ENCODE results near the gene FGD5.

FGD5 gene

GRCh38 chr3:14831916-14832450 is 13.2 kb downstream of the FGD5 start:
- no peak for FAIRE-seq

DNA sequence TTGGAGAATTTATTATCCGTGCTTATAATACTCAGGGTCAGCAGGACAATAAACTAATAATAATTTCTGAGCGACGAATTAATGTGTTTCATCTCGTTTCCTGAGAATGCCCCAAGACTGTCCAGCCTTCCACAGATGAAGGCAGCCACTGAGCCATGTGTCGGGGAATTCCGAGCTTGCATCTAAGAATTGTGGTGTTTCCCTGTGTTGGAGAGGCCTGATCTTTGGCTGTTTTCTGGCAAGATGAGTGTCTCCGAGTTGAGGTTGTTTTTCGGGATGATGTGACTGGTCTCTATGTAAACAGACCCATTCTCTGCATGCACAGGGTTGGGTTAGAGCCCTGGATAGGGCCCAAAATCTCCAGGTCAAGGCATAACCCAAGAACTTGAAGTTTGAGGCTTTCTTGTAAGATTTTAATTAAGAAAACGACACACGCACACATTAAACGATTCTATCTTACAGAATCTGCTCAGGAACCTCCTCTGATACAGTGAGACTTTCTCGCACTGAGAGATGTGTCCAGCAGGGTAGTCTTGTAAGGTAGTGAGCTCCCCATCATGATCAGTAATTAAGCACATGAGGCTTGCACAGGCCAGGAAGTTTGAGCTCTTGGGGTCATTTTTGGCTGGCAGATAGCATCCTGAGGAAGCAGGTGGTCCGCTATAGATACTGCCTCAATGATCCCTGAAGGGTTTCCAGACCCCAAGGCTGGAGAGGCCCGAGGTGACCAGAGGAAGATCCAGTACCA is 14.4 kb downstream of the FGD5 start:
- FAIRE-seq = no peak

GRCh38 chr3:14834121-14834520 is 15.4 kb downstream of the FGD5 start:
- no peak for FAIRE-seq

DNA sequence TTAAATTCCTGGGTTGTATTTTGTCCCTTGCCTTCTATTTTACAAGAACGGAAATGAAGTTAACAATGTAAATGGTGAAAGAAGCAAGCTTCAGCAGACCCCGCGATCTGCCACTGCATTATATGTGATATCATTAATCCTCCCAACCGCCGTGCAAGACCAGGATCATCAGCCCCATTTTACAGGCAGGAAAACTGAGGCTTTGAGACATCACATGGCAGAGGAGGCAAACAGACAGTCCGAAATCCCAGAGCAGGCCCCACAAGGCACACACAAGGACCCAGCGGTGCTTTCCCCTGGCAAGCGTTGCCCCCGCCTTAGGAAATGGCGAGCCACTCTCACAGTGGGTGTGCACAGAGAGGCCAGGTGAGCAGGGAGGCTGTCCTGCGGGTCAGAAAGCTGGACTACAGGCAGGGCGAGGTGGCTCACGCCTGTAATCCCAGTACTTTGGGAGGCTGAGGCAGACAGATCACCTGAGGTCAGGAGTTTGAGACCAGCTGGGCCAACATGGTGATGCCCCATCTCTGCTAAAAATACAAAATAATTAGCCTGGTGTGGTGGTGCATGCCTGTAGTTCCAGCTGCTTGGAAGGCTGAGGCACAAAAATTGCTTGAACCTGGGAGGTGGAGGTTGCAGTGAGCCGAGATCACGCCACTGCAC is 16.2 kb downstream of the FGD5 start:
- FAIRE-seq = no peak

DNA sequence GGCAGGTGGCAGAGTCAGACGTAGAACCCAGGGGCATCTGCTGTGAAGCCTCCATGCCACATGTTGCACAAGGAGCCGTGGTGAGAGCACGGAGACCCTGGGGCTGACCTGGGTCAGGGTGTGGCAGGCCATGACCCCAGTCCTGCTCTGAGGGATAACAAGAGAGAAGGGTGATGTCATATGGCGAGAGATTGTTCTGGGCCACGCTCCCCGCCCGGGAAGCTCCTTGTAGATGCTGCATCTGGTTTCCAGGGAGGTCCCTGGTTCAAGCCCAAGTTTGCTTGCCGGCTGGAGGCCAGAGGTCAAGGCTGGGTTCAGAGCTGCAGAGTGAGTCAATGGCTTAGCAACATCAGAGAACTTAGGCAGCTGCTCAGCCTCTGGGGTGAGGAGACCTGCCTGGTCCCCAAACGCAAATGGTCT is 17.3 kb downstream of the FGD5 start:
- FAIRE-seq = no peak

DNA sequence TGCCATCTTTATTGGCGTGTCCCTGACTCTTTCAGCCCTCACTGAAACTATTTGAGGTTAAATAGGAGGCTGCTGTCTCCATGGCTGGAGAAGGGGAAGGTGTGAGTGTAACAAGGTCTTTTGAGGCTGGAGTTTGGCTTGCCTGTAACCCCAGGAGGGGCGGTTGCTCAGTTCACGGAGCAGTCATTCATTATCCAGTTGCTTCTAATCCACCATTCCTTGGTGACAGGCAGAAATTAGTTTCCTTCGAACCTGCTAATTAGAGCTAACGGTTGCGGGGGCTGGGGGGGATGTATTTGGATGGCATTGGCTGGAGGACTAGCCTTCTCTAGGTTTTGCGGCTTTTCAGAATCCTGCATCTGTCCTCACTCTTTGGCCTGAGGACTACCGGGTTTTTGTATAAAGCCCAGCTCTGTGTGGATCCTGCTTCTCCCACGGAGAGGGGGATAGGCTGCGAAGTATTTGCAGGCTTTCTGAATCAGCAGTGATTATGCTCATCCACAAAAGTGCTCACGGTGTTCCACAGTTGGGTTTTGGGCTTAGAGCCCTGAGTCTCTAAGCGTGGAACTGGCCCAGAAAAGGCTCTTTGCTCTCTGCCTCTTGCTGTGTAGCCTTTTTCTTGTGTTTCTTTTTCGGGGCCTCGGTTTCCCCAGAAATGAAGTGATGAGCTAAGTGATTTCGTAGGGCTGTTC is 18.6 kb downstream of the FGD5 start:
- FAIRE-seq = no peak

- FAIRE-seq = no peak
Observed at GRCh38 chr3:14837878-14838258, 19.1 kb downstream of the FGD5 start.

DNA sequence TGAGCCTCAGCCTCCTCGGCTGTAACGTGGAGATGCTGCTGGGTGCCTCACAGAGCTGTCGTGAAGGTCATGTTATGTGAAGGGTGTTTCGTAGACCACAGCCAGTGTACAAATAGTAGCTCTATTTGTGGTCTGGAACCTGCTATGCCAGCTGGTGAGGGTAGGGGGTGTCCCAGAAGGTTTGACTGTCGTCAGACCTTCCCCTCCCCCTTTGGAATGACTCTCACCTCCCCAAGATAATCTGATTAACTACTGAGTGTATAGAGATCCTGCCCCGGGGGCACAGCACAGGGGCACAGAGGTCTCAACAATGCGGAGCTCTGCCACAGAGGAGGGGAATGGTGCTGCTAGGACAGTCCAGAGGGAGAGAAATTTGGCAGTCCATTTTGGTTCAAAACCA is 20.5 kb downstream of the FGD5 start:
- no peak for FAIRE-seq

DNA sequence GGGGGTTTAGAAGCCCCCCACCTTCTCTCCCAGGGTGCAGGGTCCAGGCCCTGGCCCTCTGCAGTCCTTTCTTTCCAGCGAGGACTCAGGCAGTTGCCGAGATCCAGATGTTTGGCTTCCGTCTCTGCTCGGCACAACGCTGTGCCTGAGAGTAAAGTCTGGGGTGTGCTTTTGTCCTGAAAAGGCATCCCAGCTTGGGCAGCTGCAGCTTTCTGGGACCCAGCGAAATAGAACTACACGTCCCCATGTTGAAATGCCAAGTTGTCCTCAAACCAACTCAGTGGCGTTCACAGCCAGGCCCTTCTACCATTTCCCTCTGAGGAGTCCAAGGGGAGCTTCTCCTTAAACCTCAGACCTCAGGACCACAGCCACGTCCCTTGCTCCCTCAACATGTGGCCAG is 23.1 kb downstream of the FGD5 start:
- FAIRE-seq = no peak

GRCh38 chr3:14842277-14842676 is 23.5 kb downstream of the FGD5 start:
- no peak for FAIRE-seq

DNA sequence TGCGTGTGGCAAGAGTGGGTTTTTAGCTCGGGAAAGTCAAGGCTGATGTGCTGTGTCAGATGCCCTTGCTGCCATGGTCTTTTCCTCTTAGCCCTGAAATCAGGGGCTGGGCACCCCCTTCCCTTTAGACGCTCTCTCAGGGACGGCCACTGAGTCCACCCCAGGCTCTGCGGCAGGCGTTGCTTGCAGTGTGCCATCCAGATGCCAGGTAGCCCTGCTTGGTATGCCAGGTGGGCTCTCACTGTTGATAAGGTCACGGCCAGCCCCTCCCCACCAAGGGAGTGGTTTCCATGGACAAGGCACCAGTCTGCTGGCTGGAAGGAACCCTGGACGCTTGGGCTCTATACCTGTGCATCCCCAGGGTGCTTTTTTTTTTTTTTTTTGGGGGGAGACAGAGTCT is 24.6 kb downstream of the FGD5 start:
- no peak for FAIRE-seq

GRCh38 chr3:14844386-14845170 is 25.8 kb downstream of the FGD5 start:
- FAIRE-seq = no peak

GRCh38 chr3:14845180-14845579 is 26.4 kb downstream of the FGD5 start:
- no peak for FAIRE-seq

DNA sequence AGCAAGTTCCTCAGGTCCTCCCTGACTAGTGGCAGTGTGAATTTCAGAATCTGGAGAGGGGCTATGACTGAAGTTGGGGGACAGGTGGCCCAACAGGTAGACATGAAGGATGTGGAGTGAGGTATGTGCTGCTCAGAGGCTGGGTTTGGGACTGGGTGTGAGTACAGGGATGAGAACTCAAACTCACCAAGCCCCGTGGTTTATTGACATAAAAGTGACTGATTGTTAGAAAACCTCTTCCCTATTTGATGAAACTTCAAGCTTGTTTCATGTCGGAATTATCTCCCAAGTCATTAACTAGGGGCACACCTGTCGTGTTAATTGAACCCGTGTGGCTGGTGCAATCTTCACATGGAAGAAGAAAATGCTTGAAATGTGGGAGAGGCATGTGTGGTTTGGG is 27.1 kb downstream of the FGD5 start:
- FAIRE-seq = no peak

- no peak for FAIRE-seq
Observed at GRCh38 chr3:14846226-14846880, 27.6 kb downstream of the FGD5 start.

GRCh38 chr3:14847613-14848541 is 29.1 kb downstream of the FGD5 start:
- no peak for FAIRE-seq

GRCh38 chr3:14848906-14849305 is 30.1 kb downstream of the FGD5 start:
- FAIRE-seq = no peak

DNA sequence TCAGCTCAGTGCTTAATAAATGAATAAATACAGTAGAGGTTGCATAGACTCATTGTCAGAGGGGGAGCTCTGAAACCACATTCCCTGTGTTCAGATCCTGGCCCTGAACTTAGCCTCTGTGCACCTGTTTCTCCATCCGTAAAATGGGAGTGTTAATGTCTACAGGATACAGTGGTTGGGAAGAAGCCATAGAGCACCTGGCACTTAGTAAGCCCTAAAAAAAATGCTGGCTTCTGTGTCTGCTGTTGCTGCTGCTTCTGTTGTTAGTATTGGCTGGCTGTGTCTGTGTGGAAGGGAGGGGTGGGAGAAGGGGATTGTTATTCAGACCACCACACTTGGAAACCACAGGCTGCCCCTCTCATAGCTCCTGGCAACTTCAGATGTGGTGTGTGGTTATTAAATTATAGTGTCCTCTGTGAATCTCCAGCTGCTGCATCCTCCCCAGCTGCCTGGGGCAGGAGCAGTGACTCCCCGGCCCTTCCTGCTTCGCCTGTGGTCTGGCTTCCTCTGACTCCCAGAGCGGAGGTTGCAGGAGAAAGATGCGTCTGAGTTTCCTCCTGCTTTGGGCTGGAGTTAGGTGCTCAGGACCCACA is 31.0 kb downstream of the FGD5 start:
- FAIRE-seq = no peak

- FAIRE-seq = no peak
Observed at GRCh38 chr3:14852058-14852594, 33.4 kb downstream of the FGD5 start.

- no peak for FAIRE-seq
Observed at GRCh38 chr3:14852717-14853116, 34.0 kb downstream of the FGD5 start.
